Left lobe of liver (tissue), 2 donors: ENCODE data around the gene PRKAG3. TPM values are rescaled to one million over a fixed set of nuclear protein-coding genes. Genes with fewer than 3 reads are reported as not detected.

ENCODE experiments used
- ATAC-seq: fragments of 200-7000 bp; cut with Tn5 transposase; one replicate; pipeline ENCODE4 v1.9.1; 2020; ENCODE audit warnings: mild to moderate bottlenecking, moderate library complexity
- DNase-seq: peaks from one replicate; pipeline ENCODE4 v3.0.0-alpha.2; 2020; ENCODE audit warnings: low spot score
- total RNA-seq: library from RNA; stranded (reverse); gene quantifications from one replicate; pipeline ENCODE4 v1.2.1, GENCODE V29; 2021
- donor health status: DM: no; HTN: no; CAD: no; lungs with moderate emphysema.
- donor health status: DM: no; HTN: yes; CAD: no.

Gene PRKAG3
- total RNA-seq, 1 donor from 2014 or later, result not detected

GRCh38 chr2:218815649-218816048, 16.0 kb downstream of the PRKAG3 start:
- DNase-seq, result no peak
- ATAC-seq, result peak; percentile 17

DNA sequence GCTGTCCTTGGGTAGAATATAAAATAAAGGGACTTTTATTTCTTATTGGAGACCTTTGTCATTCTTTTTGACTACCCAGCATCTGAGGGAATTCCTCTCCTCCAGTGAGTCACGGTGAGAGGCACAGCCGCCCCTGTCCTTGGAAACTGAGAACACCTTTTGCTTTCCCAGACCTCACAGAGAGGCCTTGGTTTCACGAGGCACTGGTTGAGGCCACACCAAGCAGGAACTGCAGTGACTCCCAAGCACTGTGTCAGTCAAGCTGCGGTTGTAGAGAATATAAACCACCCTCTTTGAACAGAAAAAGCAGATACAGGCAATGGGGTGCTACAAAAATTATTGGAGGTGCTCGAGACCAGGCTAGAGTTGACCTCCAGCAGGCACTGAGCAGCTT, 16.4 kb downstream of the PRKAG3 start:
- DNase-seq (no peak), ATAC-seq (peak; percentile 10)

DNA sequence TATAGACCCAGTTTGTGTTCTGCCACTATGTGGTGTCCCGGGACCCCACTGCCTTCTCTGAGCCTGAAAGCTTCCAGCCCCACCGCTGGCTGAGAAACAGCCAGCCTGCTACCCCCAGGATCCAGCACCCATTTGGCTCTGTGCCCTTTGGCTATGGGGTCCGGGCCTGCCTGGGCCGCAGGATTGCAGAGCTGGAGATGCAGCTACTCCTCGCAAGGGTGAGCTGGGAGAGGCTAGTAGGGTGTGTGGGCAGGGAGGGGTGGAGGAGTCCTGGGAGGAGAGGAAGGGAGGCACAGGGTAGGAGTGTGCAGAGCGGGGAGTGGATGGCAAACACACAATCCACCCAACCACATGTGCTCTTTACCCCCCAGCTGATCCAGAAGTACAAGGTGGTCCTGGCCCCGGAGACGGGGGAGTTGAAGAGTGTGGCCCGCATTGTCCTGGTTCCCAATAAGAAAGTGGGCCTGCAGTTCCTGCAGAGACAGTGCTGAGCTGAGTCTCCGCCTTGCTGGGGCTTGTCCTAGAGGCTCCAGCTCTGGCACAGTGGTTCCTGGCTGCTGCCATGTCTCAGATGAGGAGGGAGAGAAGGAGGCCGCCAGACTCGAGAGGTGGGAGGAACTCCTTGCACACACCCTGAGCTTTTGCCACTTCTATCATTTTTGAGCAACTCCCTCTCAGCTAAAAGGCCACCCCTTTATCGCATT, 16.9 kb downstream of the PRKAG3 start:
- DNase-seq (no peak), ATAC-seq (peak; percentile 29)

- DNase-seq (no peak), ATAC-seq (no peak)
Observed at GRCh38 chr2:218813771-218814460, 17.7 kb downstream of the PRKAG3 start.

DNA sequence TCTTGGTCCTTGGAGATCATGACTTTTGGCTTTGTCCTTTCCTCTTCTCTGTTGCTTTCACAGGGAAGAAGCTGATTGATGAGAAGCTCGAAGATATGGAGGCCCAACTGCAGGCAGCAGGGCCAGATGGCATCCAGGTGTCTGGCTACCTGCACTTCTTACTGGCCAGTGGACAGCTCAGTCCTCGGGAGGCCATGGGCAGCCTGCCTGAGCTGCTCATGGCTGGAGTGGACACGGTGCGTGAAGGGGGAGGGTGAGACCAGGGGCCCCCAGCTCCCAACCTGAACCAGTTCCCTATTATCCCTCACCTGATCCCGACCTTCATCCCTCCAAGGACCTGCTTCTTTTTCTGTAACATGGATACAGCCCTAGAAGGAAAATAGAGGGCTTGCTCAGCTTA, 18.7 kb downstream of the PRKAG3 start:
- DNase-seq, result no peak
- peak; percentile 13 for ATAC-seq

DNA sequence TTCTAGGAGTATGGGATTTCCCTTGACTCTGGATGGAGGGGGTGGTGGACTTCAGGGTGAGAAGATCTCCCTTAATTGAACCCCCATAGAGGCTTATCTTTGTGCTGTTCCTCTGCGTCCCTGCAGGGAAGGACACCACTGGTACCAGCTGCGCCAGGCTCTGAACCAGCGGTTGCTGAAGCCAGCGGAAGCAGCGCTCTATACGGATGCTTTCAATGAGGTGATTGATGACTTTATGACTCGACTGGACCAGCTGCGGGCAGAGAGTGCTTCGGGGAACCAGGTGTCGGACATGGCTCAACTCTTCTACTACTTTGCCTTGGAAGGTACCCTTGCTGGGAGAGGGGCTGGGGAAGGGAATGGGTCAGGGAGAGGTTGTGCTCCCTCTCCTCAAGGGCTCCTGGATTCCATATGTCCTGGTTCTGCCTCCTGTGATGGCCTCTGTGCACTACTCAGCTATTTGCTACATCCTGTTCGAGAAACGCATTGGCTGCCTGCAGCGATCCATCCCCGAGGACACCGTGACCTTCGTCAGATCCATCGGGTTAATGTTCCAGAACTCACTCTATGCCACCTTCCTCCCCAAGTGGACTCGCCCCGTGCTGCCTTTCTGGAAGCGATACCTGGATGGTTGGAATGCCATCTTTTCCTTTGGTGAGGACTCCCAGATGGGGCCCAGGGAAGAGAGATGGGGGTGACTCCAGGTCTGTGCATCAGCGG, 19.3 kb downstream of the PRKAG3 start:
- DNase-seq (no peak), ATAC-seq (no peak)

GRCh38 chr2:218811382-218811781, 20.2 kb downstream of the PRKAG3 start:
- DNase-seq, result no peak
- no peak for ATAC-seq

DNA sequence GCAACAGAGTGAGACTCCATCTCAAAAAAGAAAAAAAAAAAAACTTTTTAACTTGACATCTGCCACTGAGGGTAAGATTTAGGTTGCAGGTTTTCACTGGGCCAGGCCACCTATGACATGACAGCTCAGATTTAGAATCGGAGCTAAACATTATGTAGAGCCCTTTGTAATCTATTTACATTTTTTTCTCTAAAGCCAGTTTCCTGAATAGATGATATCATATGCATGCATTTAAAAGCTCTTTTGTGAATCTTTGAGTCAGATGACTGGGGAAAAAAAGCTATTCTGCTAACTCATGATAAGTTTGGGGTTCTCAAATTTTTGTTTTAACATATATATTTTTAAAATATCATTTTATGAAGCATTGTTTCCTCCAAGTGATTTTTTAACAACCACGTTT, 21.3 kb downstream of the PRKAG3 start:
- DNase-seq (no peak), ATAC-seq (no peak)

- no peak for DNase-seq
- no peak for ATAC-seq
Observed at GRCh38 chr2:218809515-218809914, 22.1 kb downstream of the PRKAG3 start.

- DNase-seq, result no peak
- no peak for ATAC-seq
Observed at GRCh38 chr2:218807626-218808025, 24.0 kb downstream of the PRKAG3 start.

DNA sequence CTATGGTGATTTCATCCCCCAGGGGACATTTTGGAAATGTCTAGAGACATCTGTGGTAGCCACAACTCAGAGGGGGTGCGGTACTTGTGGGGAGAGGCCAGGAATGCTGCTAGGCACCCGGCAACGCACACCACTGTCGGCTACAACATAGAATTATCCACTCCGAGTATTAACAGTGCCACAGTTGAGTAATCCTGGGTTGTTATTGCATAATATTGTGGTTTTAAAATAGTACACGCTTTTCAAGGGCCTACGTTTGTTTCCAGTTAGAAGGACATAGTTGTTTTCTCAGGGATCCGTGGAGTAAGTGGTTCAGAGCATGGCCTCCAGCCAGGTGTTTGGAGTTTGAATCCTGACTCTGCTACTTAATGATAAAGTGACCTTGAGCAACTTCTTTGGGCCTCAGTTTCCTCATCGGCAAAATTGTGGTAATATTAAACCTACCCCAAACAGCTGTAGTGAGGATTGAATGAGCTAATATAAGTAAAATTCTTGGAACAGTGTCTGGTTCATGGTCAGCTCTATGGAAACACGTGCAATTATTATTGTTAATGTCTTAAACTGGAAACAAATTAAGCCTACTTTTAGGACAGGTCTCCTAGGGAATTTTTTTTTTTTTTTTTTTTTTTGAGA, 25.1 kb downstream of the PRKAG3 start:
- ATAC-seq (peak; percentile 85), DNase-seq (no peak)

DNA sequence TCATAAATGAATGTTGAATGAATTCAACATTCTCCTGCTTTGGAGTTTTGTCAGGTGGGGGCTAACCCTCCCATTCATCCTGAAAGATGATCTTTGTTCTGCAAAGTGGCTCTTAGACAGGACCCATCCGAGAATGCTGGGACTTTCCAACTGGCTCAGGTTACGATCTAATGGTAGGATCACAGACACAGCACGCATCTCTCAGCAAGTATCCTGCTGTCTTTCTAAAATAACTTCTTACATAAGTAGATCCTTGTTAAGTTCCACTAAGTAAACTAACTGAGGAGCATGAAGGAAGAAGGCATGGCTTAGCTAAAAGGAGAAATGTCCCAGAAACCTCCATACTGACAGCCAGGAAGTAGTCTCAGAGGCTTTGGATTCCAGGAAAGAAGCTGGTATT, 26.0 kb downstream of the PRKAG3 start:
- DNase-seq (no peak), ATAC-seq (peak; percentile 38)

GRCh38 chr2:218804817-218805216, 26.8 kb downstream of the PRKAG3 start:
- DNase-seq, result no peak

DNA sequence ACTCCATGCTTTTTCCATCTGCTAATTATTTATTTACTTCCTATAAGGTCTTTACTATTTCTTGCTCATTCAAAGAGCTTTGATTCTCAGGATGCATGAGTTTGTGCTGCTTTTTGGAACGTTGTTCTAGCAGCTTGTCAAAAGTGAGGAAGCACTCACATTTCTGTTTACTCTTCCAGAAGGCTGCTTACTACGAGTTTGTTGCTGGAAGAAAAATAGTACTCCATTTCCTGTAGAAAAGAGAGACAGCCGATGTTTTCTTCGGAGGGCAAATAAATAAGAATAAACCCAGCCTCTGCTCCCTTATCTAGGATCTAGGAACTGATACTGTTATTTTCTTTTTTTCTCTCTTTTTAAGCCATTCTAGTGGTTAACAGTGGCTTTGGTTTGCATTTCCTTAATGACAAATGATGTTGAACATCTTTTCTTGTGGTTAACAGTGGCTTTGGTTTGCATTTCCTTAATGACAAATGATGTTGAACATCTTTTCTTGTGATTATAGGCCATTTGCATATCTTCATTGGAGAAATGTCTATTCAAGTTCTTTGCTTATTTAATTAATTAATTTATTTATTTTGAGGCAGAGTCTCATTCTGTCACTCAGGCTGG, 29.1 kb downstream of the PRKAG3 start:
- ATAC-seq (no peak), DNase-seq (no peak)

More at GRCh38 chr2:218804817-218805216, 26.8 kb downstream of the PRKAG3 start:
- ATAC-seq, result no peak

DNA sequence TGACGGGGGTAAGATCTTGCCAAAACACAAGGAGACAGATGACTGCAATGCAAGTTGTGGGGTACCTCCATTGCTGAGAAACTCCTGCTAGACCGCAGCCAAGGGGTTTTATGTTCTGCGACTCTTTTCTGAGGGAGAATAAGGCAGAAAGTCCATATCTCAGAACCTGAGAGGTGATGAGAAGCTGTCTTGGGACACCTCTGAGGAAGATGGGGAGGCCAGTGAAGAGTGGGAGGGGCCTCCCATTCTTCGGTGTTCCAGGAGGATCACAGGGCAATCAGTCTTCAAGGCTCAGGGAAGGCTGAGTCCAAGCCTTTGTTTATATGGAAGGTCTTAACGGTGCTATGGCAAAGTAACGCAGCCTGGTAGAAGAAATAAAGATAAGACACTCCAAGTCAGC, 31.6 kb downstream of the PRKAG3 start:
- DNase-seq, result no peak
- ATAC-seq, result peak; percentile 37

DNA sequence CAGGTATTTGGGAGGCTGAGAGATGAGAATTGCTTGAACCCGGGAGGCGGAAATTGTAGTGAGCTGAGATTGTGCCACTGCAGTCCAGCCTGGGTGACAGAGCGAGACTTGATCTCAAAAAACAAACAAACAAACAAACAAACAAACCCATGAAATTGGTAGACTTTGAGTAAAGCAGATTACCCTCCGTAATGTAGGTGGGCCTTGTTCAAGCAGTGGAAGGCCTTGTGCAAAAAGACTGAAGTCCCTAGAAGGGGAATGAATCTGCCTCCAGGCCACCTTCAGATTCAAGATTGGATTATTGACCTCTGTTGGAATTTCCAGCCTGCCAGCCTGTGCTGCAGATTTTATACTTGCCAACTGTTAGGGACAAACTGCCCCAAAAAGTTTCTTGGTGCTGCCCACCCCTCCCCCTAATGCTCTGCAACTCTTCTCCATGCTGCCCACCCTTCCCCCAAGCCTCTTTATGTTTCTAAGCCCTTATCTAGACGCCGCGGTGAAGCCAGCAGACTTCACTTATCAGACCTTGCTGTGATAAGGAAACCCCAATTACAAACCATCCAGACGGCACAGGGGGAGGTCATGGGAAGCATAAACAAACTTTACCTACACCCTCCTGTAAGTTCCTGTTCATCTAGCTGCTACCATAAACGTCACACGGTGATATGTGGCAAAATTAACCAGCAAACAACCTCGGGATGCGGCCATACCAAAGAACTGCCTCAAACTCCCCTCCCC, 32.7 kb downstream of the PRKAG3 start:
- ATAC-seq (no peak), DNase-seq (no peak)

DNA sequence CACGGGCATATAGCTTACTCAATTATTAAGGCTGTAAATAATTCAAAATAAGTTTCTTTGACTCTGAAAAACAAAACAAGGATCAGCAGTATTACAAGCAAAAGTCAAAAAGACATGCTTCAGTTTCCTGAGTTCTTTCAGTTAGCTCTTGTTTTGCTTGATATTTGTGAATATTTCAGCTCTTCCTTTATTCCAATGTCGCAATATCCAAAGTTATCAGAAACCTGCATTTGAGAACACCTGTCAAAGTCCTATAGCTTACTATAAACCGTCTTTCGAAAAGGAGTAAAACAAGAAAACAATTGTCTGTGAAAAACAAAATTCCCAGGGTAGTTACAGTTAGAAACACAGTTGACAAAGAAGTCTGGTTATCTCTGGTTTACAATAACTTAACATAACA, 34.9 kb downstream of the PRKAG3 start:
- ATAC-seq (no peak), DNase-seq (no peak)

DNA sequence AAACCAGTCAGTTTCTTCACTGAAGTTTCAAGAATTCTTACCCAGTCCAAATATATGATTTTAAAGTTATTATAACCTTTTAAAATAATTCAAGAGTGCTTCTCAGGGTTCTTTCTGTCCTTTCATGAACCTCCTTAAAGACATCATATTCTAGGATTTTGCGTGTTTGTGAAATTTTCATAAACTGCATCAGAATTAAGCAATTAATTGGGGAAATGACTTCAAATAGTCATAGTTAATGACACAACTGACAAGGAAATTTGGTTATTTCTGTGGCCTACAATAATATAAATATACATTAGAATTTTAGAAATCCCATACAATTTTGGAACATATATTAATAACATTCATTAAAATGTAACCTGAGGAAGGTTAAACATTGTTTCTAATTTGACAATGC, 39.2 kb downstream of the PRKAG3 start:
- DNase-seq (no peak), ATAC-seq (no peak)

GRCh38 chr2:218788529-218789255, 42.9 kb downstream of the PRKAG3 start:
- ATAC-seq, result no peak

GRCh38 chr2:218786133-218786532, 45.5 kb downstream of the PRKAG3 start:
- no peak for ATAC-seq

More at GRCh38 chr2:218788529-218789255, 42.9 kb downstream of the PRKAG3 start:
- no peak for DNase-seq

More at GRCh38 chr2:218786133-218786532, 45.5 kb downstream of the PRKAG3 start:
- no peak for DNase-seq
